CMK (cell line): Measurements from ENCODE around the gene XRCC5.

Source experiments
- DNase-seq: peaks from one replicate; pipeline ENCODE4 v3.0.0-alpha.2; 2010; ENCODE audit warnings: low read depth

Gene XRCC5

DNA sequence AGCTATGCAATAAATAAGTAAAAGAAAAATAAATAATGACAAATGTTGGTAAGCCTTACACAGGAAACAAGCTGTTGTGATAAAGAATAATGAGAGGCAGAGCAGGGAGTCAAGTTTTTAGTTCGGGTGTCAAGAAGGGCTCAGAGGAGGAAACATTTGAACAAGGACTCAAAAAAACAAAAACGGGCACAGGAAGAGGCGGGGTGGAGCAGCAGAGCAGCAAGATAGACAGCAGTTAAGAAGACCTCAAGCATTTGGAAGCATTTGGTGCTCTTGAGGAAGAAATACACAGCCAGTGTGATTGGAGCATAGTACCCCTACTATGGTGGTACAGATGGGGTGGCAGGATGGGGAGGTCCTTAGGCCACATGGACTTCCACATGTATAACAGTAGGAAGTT is 24.6 kb upstream of the XRCC5 start:
- DNase-seq: no peak

DNA sequence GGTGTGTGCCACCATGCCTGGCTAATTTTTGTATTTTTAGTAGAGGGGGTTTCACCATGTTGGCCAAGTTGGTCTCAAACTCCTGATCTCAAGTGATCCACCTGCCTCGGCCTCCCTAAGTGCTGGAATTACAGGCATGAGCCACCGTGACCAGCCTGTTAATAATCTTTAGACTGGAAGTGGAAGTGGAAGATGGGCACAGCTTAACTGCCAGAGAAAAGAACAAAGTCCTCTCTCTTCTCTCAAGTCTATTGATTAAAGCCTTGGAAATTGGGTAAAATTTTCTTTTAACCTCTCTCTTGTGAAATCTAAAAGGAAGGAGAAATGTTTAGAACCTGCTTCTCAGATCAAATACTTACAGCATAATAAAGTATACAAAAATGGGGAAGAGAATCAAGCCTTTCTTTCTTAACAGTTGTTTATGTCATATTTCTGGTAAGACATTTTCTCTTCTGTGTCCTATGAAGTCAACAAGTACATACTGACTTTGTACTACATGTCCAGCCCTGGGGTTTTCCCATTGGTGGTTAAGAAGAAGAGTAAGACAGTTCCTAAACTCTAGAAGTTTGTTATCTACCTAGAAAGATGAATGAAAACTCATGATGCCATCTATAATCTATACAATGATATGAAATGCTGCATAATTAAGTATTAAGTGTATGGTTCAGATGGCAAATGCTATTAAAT is 22.8 kb upstream of the XRCC5 start:
- DNase-seq: no peak

DNA sequence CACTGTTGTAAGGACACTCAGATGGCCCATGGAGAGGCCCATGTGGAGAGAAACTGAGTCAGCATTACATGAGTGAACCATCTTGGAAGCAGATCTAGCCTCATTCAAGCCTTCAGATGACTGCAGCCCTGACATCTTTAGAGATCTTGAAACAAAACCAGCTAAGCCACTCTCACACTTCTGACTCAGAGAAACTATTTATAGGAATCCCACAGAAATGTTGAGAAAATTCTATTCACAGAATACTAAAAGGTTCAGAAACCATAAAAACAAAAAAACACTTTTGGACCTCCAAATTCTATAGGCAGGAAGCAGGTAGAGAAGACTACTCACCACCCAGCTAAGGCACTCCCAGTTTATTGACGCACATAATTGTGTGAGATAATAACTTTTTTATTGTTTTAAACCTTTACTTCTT is 18.8 kb upstream of the XRCC5 start:
- no peak for DNase-seq

DNA sequence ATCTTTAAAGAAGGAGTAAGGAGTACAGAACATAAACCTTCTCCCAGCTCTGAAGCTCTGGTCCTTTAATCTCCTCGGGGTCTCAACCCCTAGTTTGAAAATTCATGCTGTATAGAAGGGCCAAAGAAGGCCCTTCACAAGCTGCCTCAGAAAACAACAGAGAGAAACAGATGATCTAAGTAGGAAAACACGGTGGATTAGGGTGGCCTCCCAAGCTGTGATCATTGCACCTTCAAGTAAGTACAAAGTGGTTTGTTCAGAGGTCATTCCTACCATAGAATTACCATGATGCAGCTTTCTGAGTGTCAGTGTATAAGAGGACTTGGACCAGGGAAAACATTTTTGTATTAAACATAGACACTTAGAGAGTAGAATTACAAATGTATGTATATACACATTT is 16.5 kb upstream of the XRCC5 start:
- no peak for DNase-seq

DNA sequence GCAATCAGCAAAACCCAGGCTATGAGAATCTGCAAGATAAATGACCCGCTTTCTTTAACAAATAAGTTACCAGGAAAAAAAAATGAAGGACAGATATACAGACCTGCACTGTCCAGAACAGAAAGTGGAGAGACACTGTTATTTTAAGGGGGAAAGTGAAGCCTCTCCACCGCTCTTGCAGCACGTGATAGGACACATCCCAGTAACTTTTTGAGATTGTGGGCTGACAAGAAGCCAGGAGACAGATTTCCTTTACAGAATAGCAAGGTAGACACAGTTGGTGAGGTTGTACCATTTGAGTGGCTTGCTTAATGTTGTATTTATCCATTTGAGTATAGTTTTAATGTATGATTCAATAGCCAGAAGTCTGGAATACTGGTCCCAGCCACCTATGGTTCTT is 14.4 kb upstream of the XRCC5 start:
- DNase-seq: no peak

DNA sequence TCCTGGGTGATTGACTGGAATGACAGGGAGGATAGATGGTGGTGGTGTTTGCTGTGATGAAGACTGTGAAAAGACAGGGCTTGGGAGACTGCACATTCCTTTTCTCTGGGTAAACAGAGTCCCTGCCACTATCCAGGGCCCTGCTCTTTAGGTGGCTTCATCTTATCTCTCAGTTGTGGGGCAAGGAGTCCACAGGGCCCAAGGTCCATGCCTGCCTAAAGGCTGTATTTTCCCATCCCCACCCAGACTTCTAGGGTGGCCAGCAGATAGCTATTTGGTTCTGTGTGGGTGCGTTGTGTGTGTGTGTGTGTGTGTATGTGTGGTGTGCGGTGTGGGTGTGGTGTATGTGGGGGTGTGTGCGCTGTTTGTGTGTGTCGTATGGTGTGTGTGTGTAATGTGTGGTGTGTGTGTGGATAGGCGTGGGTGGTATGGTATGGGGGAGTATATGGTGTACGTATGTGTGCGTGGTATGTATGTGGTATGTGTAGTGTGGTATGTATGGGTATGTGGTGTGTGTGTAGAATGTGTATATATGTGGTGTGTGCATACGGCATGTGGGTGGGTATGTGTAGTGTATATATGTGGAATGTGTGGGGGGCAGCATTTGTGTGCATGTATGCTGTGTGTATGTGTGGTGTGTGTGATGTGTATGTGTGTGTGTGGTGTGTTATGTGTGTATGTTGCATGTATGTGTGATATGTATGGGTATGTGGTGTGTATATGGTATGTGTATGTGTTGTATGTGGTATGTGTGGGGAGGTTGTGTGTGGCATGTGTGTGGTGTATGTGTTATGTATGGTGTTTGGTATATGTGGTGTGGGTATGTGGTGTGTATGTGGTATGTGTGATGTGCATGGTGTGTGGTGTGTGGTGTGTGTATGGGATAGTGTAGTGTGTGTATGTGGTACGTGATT is 10.5 kb upstream of the XRCC5 start:
- DNase-seq: no peak

DNA sequence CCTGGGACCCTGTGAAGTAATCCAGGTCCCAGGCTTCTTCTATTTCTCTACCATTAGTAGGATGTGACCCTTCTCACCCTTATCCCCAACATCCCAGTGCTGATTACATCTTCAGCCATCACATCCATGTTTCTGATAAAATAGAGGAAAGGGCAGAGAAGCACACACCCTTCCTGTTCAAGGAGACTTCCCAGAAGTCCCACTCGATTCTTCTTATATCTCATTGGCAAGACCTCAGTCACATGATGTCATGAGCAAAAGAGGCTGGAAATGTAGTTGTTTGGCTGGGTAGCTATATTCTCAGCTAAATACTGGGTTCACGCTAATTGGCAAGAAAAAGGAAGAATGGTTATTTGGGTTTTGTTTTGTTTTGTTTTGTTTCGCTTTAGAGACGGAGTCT is 8.0 kb upstream of the XRCC5 start:
- no peak for DNase-seq

DNA sequence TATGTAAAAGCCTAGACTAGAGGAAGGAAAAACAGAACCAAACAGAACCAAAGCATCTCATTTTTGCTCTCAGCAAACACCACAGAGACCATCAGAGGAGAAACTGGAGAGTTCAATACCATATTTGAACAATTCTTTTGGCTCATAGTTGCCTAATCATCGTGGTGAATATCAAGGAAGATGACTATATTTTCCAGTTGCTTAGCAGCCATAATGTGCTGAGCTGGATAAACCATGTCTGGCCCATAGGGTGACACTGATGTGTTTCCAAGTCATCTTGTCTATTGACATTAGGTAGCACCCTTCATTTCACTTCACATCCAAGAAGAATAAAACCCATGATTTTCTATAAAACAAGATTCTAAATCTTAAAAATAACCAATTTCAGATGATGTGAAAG is 5.9 kb upstream of the XRCC5 start:
- no peak for DNase-seq

DNA sequence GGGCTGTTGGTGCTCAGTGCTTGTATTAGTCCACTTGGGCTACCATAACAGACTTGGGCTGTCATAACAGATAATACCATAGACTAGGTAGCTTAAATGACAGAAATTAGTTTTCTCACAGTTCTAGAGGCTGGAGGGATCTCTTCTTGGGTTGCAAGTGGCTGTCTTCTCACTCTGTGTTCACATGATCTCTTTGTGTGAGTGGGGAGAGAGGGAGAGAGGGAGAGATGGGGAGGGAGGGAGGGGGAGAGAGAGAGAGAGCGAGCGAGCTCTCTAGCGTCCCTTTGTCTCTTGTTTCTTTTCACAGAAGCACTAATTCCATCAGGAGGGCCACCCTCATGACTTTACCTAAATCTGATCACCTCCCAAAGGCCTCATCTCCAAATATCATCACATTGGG is 4.5 kb upstream of the XRCC5 start:
- DNase-seq: no peak

DNA sequence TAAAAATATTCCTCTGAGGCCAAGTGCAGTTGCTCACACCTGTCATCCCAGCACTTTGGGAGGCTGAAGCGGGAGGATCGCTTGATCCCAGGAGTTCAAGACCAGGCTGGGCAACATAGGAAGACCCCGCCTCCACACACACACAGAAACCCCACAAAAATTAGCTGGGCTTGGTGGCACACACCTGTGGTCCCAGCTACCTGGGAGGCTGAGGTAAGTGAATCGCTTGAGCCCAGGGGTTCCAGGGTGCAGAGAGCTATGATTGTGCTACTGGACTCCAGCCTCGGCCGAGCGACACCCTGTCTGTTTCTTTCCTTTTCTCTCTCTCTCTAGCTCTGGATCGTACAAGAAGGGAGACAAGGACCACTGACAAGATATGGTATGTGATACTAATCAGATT is 1.8 kb upstream of the XRCC5 start:
- DNase-seq: no peak

DNA sequence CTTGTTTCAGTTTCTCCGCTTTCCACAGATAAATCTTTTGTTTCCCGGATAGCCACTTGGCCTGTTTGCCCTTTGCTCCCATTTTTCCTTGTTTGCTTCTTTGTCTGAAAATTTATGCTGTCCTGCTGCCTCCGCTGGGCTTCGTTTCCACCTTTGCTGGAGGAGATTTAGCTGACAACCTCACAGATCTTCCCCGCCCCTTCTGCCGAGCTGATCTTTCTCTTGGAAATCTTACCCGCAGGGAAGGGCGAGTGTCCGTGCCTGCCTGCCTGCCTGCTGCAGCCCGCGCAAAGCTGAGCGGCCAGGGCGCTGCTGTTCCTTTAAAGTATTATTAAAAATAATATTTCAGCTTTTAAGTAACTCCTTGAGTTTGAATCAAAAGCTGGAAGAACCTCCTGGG is 1.4 kb upstream of the XRCC5 start:
- DNase-seq: no peak

DNA sequence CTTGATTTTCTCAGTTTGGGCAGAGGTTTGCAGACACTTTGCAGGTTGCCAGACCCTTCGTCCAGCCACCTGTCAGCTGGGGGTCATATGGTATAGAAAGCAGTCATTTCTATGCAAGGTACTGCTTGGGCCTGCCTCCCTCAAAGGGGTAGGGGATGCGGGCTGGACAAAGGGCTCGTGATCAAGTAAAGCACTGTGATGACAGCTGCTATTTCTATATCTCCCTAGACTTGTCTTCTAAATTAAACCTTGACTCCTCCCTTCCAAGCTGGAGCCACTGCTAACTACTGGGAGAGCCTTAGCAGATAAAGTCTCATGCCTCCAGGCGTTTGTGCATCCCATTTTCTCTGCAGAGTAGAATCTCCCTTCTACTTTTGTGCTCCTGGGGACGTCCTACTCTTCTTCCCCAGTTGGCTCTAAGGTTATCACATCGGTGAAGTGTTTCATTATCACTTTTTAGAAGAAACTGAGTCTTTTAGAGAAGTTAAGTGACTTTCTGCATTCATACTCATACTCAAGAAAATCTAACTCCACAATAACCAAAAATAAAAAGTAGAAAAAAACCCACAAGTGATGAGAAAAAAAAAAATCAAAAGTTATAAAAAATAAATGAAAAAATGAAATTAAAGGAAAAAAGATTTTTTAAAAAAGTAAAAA is 710 bp upstream of the XRCC5 start:
- DNase-seq: no peak

DNA sequence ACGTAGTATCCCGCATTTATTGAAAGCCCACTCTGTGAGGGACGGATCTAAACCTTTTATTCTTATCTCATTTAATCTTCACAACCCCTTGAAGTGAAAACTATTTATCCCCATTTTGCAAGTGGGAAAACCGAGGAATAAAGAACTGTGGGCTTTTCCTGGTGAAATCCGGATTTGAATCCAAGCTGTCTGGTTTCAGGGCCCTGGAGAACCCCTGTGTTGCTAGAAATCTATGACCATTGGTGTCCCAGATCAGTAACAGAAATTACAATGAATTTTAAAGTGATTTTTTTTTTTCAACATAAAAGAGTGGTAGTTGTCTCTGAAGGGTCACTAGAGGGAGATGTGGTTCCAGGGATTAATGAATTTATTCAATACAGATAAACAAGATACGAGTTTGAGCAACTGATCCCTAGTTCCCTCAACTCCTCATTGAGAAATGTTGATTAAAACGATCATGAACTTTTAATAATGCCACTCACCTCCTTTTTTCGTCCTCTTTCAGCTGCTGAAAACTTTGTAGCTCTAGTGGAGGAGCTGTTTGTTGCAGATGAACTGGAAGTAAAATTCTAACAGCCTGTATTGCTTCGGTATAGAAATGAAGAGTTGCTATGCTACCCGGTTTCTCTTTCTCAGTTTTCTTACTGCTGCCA is 940 bp downstream of the XRCC5 start:
- no peak for DNase-seq

DNA sequence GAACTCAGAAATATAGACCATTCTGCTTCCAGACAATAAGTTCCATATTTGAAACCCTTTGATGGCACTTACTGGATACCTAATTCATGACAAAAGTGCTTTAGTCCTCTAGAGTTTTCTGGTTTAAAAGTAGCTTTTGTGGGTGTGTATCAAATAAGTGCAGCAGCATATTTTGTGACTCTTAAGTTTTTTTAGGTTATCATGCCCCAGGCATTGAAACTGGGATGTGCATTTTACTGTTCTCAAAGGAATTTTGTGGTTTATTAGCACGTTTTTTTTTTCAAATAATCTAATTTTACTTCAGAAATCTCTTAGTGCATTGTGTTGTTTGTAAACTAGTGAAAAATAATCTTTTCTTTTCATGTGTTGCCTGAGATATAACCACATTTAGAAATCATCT is 1.5 kb downstream of the XRCC5 start:
- no peak for DNase-seq

DNA sequence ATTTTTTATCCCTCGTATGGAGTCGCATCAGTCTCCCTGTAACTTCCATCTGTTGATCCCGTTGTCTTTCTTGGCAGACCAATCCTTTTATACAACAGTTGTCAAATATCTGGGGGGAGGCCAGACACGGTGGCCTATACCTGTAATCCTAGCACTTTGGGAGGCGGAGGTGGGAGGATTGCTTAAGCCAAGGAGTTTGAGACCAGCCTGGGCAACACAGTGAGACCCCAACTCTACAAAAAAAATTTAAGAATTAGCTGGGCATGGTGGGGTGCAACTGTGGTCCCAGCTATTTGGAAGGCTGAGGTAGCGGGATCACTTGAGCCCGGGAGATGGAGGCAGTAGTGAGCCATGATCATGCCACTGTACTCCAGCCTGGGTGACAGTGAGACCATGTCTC is 2.0 kb downstream of the XRCC5 start:
- no peak for DNase-seq

DNA sequence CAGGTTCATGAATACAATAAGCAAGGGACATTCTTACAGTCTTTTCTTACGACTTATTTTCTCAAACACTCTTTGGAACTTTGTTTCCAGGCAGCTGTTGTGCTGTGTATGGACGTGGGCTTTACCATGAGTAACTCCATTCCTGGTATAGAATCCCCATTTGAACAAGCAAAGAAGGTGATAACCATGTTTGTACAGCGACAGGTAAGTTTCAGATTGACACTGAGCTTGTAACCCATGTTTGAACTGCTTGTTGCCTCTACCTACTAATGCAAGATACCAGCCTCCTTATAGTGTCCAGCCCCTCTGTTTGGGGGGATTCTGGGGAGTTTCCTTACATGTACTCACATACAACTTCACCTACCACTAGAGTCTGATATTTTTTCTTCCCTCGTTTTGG is 3.8 kb downstream of the XRCC5 start:
- no peak for DNase-seq

DNA sequence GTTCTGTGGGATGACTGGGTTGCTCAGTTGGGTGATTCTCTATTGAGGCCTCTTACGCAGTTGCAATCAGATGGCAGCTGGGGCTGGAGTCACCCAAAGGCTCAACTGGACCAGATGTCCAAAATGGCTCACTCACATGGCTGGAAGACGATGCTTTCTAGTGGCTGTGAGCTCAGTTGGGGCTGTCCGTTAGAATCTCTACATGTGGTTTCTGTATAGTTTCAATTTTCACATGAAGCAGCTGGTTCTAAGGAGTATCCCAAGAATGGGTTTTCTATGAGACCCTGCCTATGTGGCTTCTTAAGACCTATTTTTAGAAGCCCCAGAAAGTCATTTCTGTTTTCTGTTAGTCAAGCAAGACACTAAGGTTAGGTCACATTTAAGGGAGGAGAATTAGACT is 4.4 kb downstream of the XRCC5 start:
- DNase-seq: no peak

DNA sequence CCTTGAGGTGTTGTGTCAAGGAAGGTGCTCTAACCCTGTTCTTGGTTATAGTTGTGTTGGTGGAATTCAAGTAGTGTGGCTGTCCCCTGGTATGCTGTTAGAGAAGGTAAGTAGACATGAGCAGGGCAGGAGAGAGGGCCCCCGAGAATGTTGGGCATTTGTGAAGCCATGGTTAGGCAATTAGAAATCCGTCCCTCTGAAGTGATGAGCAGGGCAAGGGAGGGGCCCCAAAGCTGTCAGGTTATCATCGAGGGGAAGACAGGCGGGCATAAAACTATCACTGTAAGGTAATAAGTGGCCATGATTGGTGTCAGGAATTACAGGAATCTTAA is 5.2 kb downstream of the XRCC5 start:
- DNase-seq: no peak

DNA sequence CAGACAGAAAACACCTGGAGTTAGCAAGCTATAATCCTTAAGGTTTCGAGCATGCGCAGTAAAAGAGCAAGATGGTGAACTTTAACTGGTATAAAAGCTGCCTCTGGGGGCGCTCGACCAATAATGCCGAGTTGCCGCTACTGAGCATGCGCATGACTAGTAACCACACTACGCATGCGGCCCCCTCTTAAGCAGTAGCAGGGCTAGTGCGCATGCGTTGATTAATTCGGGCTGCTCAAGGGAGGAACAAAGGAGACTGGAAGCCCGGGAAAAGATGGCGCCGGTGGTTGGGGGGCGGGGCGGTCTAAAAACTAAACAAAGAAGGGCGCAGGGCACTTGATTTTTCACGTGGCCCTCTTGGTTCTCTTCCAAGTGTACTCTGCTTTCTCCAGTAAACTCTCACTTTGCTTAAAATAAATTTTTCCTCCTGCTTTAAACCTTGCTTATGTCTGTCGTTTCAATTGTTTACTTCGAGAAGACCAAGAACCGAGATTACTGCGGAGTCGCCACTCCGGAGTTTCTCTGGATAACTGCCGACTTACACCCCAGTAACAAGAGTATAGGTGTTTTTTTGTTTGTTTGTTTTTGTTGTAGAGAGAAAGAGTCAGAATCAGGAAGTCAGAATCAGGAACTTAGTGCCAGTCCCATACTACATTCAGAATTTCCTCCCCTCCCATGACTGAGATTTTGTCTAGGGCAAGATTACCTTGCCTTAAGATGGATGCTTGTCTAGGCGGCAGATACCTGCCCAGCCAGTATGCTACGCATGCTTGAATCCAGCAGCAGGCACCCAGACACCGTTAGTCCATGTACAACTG is 5.8 kb downstream of the XRCC5 start:
- peak; percentile 97 for DNase-seq

DNA sequence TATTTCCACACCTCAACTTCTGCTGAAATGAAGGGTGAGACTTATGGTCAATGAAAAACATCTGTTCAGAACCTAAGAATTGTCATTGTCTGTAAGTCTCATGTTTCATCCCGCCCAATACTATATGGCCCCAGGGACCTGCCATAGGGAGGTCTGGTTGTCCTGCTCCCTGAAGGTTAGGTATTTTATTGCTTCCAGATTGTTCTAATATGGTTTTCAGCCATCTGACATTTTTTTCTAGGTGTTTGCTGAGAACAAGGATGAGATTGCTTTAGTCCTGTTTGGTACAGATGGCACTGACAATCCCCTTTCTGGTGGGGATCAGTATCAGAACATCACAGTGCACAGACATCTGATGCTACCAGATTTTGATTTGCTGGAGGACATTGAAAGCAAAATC is 7.3 kb downstream of the XRCC5 start:
- no peak for DNase-seq

DNA sequence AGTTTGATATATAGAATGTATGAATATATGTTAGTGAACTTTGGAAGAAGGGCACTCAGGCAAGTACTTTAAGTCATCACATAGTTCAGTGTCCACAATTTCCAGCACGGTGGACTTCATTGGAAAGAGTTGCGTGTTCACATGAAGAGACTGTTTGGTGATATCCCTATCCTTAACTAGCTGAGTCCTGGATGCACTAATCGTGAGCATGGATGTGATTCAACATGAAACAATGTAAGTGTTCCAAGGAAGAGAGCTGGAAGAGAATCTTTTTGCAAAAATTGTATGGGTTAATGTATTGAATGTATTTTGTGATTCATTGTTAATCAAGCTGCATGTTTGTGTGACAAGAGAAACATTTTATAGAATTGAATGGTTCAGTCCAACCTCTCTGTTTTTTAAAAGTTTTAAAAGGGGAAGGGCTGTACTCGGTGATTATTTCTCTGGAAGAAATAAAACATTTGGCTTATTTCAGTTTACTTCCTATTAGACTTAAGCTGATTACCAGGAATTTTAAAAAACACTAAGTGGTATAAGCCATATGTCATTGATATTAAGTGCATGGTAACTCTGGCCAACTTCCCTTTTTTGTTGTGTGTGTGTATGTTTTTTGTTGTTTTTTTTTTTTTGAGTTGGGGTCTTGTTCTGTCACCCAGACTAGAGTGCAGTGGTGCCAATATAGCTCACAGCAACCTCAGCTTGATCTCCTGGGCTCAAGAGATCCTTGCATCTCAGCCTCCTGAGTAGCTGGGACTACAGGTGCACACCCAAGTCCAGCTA is 8.6 kb downstream of the XRCC5 start:
- no peak for DNase-seq
